Activated T-helper 1 cell treated with anti-CD3 and anti-CD28 coated beads, Interleukin-12 subunit alpha, Interleukin-12 subunit beta, Interleukin-2, Interleukin-4 antibody, amounts not matched to agents 30 ng/mL and 10 ng/mL and 1 ng/mL, durations not matched to agents 14 hours and 24 hours and 36 hours (primary cell): ENCODE results near the gene CTSW. TPM values are rescaled to one million over a fixed set of nuclear protein-coding genes. Genes with fewer than 3 reads are reported as not detected.

Experiments used
- DNase-seq: peaks from one replicate; pipeline ENCODE4 v3.0.0; 2021; ENCODE audit warnings: low spot score
- H3K27ac Mint-ChIP-seq: one replicate; pipeline ENCODE4 v1.8.0; 2021; ENCODE audit warnings: mild to moderate bottlenecking, mixed read lengths
- H3K27me3 Mint-ChIP-seq: one replicate; pipeline ENCODE4 v1.8.0; 2022; ENCODE audit warnings: mild to moderate bottlenecking, moderate library complexity, mixed read lengths; ENCODE audit not compliant: insufficient read depth
- H3K36me3 Mint-ChIP-seq: one replicate; pipeline ENCODE4 v1.8.0; 2021; ENCODE audit warnings: low read depth, mixed read lengths
- H3K4me1 Mint-ChIP-seq: one replicate; pipeline ENCODE4 v1.8.0; 2021; ENCODE audit warnings: low read depth, mixed read lengths
- H3K4me3 Mint-ChIP-seq: one replicate; pipeline ENCODE4 v1.8.0; 2021; ENCODE audit warnings: mild to moderate bottlenecking, moderate library complexity, mixed read lengths
- H3K9me3 Mint-ChIP-seq: one replicate; pipeline ENCODE4 v1.8.0; 2021; ENCODE audit warnings: mixed read lengths
- intact Hi-C: fragments of 100-400 bp; cut with micrococcal nuclease; formaldehyde crosslinking; loops from one replicate; pipeline ENCODE4 v1.15.1; 2024
- total RNA-seq: library from RNA; stranded (reverse); gene quantifications from 2 replicates; pipeline ENCODE4 v1.2.3, GENCODE V29; 2022

CTSW gene
- total RNA-seq, 1 donor from 2014 or later, result 7.4 TPM

- Mint-ChIP-seq H3K4me3 (no peak overlapping the region), H3K4me1 (peaks cover 11% of the 10 kb centered on the region), H3K27me3 (no peaks in the 10 kb centered on the region), H3K36me3 (peaks cover 28% of the 10 kb centered on the region), H3K27ac (no peak overlapping the region), H3K9me3 (no peaks in the 10 kb centered on the region)
- intact Hi-C loops, result no loop called here
- DNase-seq, result no peak
Observed at GRCh38 chr11:65865550-65866172, 14.0 kb upstream of the CTSW start.

GRCh38 chr11:65866509-65867283, 12.9 kb upstream of the CTSW start:
- no peaks in the 10 kb centered on the region for H3K9me3 Mint-ChIP-seq
- DNase-seq, result no peak
- intact Hi-C loops, result no loop called here
- H3K36me3 Mint-ChIP-seq, result peaks cover 28% of the 10 kb centered on the region
- no peak overlapping the region for H3K4me3 Mint-ChIP-seq
- H3K27ac Mint-ChIP-seq, result no peak overlapping the region
- peaks cover 16% of the 10 kb centered on the region for H3K4me1 Mint-ChIP-seq
- peaks cover 1% of the 10 kb centered on the region for H3K27me3 Mint-ChIP-seq

GRCh38 chr11:65867284-65868071, 12.2 kb upstream of the CTSW start:
- Mint-ChIP-seq H3K27me3 (peaks cover 1% of the 10 kb centered on the region), H3K4me1 (peaks cover 14% of the 10 kb centered on the region), H3K36me3 (peaks cover 26% of the 10 kb centered on the region), H3K9me3 (no peaks in the 10 kb centered on the region), H3K4me3 (no peak overlapping the region), H3K27ac (no peak overlapping the region)
- DNase-seq, result no peak
- intact Hi-C loops, result no loop called here

GRCh38 chr11:65868076-65868667, 11.5 kb upstream of the CTSW start:
- Mint-ChIP-seq H3K9me3 (no peaks in the 10 kb centered on the region), H3K4me3 (no peak overlapping the region), H3K27me3 (peaks cover 1% of the 10 kb centered on the region), H3K36me3 (peaks cover 21% of the 10 kb centered on the region), H3K4me1 (peaks cover 14% of the 10 kb centered on the region), H3K27ac (no peak overlapping the region)
- no peak for DNase-seq
- intact Hi-C loops, result no loop called here

GRCh38 chr11:65868907-65869306, 10.7 kb upstream of the CTSW start:
- Mint-ChIP-seq H3K4me3 (no peak overlapping the region), H3K27me3 (peaks cover 1% of the 10 kb centered on the region), H3K27ac (no peak overlapping the region), H3K4me1 (peaks cover 16% of the 10 kb centered on the region), H3K36me3 (peaks cover 17% of the 10 kb centered on the region), H3K9me3 (no peaks in the 10 kb centered on the region)
- DNase-seq, result no peak
- intact Hi-C loops, result no loop called here

- H3K36me3 Mint-ChIP-seq, result peaks cover 12% of the 10 kb centered on the region
- no peak overlapping the region for H3K27ac Mint-ChIP-seq
- DNase-seq, result no peak
- no peak overlapping the region for H3K4me3 Mint-ChIP-seq
- H3K9me3 Mint-ChIP-seq, result no peaks in the 10 kb centered on the region
- H3K27me3 Mint-ChIP-seq, result peaks cover 1% of the 10 kb centered on the region
- intact Hi-C loops, result no loop called here
- H3K4me1 Mint-ChIP-seq, result peaks cover 16% of the 10 kb centered on the region
Observed at GRCh38 chr11:65869643-65870306, 9.9 kb upstream of the CTSW start.

- Mint-ChIP-seq H3K4me1 (peaks cover 16% of the 10 kb centered on the region), H3K27ac (no peak overlapping the region), H3K36me3 (peaks cover 8% of the 10 kb centered on the region), H3K4me3 (no peak overlapping the region), H3K9me3 (no peaks in the 10 kb centered on the region), H3K27me3 (peaks cover 1% of the 10 kb centered on the region)
- DNase-seq, result no peak
- intact Hi-C loops, result no loop called here
Observed at GRCh38 chr11:65870307-65870658, 9.4 kb upstream of the CTSW start.

- no peaks in the 10 kb centered on the region for H3K9me3 Mint-ChIP-seq
- H3K27ac Mint-ChIP-seq, result no peak overlapping the region
- intact Hi-C loops, result no loop called here
- peaks cover 6% of the 10 kb centered on the region for H3K36me3 Mint-ChIP-seq
- DNase-seq, result no peak
- H3K4me3 Mint-ChIP-seq, result peak overlapping the region; percentile 2
- H3K27me3 Mint-ChIP-seq, result peaks cover 1% of the 10 kb centered on the region
- peaks cover 16% of the 10 kb centered on the region for H3K4me1 Mint-ChIP-seq
Observed at GRCh38 chr11:65870706-65871681, 8.6 kb upstream of the CTSW start.

- H3K36me3 Mint-ChIP-seq, result peaks cover 4% of the 10 kb centered on the region
- intact Hi-C loops, result no loop called here
- no peak for DNase-seq
- H3K4me3 Mint-ChIP-seq, result peak overlapping the region; percentile 39
- no peaks in the 10 kb centered on the region for H3K9me3 Mint-ChIP-seq
- H3K27ac Mint-ChIP-seq, result no peak overlapping the region
- peaks cover 1% of the 10 kb centered on the region for H3K27me3 Mint-ChIP-seq
- peaks cover 16% of the 10 kb centered on the region for H3K4me1 Mint-ChIP-seq
Observed at GRCh38 chr11:65871811-65872548, 7.7 kb upstream of the CTSW start.

- peak within 1 kb of the TSS; percentile 90 for H3K4me3 Mint-ChIP-seq
Observed at GRCh38 chr11:65872586-65873317, 6.9 kb upstream of the CTSW start, which contains the start of gene EFEMP2. Gene EFEMP2 (minus strand): TSS chr11:65872800. CDS start chr11:65872354, 446 bp downstream.

More at GRCh38 chr11:65872586-65873317, 6.9 kb upstream of the CTSW start, which contains the start of gene EFEMP2:
- intact Hi-C loops, result loop anchor here (1.0 kb wide), 4 partner anchors 12 to 130 kb away; partner anchors contain the start of genes BANF1, C11orf68, DRAP1 and EIF1AD
- H3K9me3 Mint-ChIP-seq, result no peaks in the 10 kb centered on the region
- no peak for DNase-seq
- H3K4me1 Mint-ChIP-seq, result peaks cover 16% of the 10 kb centered on the region
- peaks cover 1% of the 10 kb centered on the region for H3K27me3 Mint-ChIP-seq
- peak within 1 kb of the TSS; percentile 72 for H3K27ac Mint-ChIP-seq
- H3K36me3 Mint-ChIP-seq, result no peaks in the 10 kb centered on the region
